ENCODE data around the gene BCL7B.
A peak's percentile ranks its signal among the peaks of the same experiment; 100 is the strongest.
"Not testable (repeated sequence)": the region's sequence is repeated elsewhere in the genome, so short reads cannot be mapped to it uniquely, and the experiment has no call there.

BCL7B gene

DNA sequence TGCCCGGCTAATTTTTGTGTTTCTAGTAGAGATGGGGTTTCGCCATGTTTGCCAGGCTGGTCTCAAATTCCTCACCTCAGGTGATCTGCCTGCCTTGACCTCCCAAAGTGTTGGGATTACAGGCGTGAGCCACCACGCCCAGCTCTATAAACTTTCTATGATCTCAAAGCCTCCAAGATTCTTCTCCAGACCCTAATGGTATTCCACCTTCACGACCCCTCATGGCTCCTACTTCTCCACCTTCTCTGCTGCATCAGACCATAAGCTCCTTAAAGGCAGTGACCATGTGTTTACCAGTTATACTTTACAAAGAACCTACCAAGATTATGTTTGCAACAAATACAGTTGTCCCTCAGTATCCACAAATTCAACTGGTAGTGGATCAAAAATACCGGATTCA lies 25.3 kb downstream of the BCL7B start:
- DNase-seq: no peak

DNA sequence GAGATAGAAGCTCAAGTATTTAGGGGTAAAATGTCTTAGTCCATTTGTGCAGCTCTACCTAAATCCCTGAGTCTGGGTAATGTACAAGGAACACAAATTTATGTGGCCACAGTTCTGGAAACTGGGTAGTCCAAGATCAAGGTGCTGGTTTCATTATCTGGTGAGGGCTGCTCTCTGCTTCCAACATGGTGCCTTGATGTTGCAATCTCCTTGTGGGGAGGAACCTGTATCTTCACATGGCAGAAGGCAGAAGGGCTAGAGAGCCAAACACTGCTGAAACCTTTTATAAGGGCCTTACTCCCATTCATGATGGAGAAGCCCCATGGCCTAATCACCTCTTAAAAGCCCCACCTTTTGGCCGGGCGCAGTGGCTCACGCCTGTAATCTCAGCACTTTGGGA lies 26.7 kb downstream of the BCL7B start:
- no peak for DNase-seq

DNA sequence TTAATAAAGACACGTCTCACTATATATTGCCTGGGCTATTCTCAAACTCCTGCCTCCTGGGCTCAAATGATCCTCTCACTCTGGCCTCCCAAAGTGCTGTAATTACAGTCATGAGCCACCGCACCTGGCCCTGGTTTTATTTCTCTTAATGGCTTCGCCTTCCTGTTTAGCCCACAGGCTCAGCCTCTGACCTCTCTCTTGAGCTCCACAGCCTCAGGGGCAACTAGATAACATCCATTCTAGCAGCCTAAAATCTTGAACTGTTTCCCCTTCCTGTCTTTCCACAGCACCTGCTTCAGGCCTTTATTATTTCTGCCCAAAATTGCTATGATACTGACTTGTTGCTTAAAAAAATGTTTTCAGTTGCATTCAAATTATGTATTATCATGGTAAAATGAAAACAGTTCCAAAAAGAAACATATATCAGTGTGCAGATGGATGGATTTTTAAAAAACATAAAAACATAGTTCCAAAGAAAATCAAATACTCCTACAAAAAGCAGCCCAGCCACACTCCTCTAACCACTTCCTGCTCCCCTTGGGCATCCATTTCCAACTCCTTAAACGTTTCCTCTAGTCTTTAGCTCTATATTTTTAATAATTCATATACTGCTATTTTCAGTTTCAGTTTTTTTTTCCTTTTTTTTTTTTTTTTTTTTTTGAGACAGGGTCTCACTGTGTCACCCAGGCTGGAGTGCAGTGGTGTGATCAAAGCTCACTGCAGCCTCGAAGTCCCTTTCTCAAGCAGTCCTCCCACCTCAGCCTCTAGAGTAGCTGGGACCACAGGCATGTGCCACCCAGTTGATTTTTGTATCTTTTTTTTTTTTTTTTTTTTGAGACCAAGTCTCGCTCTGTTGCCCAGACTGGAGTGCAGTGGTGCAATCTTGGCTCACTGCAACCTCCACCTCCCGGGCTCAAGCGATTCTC lies 30.3 kb downstream of the BCL7B start:
- peak; percentile 42 for DNase-seq

DNA sequence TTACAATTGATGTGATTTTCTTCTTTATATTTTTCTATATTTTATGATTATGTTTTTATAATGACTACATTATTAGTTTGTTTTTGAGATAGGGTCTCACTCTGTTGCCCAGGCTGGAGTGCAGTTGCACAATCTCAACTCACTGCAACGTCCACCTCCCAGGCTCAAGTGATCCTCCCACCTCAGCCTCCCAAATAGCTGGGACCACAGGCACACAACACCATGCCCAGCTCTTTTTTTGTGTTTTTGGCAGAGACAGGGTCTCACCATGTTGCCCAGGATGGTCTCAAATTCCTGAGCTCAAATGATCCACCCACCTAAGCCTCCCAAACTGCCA lies 31.4 kb downstream of the BCL7B start:
- not testable (repeated sequence) for DNase-seq

DNA sequence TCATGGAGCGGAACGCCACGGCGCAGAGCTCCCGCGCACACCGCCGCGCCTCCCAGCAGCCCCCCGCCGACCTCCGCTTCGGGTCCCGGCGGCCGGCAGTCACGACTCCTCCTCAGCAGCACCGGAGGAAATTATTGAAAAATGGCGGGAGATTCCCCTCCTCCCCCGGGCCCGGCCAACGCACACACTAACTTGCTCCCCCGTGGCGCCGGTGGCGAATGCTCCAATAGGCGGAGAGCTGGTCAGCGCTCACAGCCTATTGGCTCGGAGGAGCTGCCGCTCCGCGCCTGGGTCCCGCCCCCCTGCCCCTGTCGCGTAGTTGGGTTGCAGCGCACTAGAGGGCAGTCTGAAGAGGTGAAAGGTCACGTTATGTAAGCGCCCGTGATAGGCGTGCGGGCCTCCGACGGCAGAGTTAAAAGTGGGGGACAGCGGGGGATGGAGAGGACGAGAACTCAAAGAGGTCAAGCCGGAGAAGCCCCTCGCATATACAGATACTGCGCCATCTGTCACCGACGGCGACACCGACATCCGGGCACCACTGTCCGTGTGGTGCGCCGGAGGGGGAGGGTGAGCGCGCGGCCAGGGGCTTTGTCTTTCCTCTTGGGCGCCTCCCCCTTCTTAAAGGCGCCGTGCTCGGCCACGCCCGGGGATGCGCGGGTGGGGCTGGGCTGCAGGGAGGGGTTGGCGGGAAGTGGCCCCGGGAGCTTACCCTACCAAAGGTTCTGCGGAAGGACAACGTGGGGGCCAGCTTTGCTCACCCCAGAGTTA lies 35.2 kb downstream of the BCL7B start, which contains the start of gene BAZ1B:
BAZ1B (minus strand) TSS at position 189 of the 768 bp plus-strand sequence. CDS start 360 bp downstream, outside the sequence.
- peak; percentile 99 for DNase-seq

DNA sequence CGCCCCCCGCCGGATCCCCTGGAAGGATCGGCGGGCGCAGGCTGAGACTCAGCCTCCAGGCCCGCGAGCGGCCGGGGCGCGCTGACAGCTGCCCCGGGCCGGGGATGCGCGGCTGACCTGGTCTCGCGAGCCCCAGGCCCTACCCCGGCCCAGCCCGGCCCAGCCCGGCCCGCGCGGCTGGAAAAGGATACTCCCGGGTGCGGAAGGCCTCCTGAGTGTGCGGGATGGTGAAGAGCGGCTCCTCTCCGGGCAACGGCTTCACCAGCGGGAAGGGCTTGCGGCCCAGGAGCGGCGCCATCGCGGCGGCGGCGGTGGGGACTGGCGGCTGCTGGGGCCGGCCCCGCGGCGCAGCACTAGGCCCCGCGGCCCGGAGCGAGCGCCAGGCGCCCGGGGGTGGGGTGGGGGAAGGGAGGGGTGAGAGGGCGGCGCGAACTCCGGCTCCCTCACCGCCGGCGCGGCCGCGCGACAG lies 35.8 kb downstream of the BCL7B start:
- peak; percentile 49 for DNase-seq

DNA sequence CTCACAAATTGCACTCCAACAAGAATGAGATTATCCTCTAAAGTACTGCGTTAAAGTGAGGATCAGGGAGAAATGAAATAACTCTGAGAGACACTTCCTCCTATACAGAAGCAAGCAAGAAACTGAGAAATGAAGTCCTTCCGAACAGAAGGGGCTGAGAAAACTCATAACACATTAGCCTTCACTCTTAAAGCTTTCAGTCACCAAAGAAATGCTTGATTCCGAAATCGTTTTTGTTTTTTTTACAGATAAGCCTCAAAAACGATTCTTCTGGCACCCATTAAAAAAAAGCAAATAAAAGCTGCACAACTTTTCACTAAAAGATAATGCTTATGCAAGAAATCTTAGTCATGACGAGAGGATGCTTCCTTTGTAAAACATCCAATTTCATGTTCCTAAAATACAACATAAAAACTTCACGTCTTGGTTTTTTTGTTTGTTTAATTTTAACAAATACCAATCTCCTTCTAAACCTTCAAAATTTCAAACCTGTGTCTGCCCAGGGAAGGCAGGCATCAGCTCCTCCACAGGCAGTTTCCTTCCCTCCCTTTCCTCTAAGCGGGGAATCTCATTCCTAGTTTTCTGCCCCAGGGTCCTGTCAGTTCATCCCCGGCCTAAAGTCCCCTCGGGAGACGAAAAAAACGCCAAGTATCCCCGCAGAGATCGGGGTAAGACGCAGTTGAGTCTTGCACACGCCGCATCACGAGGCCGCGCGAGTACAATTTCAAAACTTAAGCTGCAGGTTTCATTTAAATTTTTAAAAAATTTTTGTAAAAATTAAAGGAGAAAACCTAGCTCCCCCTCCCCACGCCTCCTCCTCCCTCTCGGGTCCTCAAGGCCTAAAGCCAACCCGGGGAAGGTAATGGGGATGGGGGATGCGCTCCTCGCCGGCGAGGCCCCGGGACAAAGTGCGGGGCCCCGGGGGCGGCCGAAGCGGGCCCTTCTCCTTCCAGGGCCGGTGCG lies 36.5 kb downstream of the BCL7B start:
- peak; percentile 18 for DNase-seq

DNA sequence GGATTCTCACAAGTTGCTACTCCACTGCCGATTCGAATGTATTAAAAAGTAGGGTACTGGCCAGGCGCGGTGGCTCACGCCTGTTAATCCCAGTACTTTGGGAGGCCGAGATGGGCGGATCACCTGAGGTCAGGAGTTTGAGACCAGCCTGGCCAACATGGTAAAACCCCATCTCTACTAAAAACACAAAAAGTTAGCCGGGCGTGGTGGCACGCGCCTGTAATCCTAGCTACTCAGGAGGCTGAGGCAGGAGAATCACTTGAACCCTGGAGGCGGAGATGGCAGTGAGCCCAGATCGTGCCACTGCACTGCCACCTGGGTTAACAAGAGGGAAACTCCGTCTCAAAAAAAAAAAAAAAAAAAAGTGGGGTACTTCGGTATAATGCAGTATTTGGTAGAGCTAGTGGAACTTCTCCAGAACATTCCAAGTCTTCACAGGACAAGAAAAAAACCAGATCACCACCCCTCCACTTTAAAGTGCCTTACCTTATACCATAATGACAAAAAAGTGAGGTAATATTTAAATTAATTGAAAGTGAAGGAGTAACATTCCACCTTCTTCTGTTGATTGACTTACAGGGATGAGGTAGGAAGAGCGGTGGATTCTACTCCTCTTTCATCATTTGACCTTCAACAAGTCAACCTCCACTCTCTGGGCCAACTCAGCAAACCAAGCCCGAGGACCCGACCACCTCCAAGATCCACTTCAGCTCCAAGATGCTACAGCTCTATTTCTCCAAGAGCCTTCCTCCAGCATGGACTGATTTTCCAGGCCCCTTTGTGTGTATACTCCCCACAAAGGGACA lies 37.4 kb downstream of the BCL7B start:
- no peak for DNase-seq

DNA sequence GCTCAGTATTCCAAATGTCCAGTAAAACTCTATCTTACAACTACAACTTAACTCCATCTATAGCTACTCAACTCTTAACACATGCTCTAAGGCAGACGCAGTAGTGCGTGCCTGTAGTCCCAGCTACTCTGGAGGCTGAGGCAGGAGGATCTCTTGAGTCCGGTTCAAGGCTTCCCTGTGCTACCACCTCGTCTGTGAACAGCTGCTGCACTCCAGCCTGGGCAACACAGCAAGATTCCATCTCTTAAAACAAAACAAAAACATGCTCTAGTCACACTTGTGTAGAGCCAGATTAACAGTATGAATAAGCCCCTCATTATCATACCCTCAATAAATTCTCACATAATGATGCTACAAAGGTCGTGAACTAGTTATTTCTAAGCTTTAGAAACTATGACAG lies 39.0 kb downstream of the BCL7B start:
- DNase-seq: no peak

DNA sequence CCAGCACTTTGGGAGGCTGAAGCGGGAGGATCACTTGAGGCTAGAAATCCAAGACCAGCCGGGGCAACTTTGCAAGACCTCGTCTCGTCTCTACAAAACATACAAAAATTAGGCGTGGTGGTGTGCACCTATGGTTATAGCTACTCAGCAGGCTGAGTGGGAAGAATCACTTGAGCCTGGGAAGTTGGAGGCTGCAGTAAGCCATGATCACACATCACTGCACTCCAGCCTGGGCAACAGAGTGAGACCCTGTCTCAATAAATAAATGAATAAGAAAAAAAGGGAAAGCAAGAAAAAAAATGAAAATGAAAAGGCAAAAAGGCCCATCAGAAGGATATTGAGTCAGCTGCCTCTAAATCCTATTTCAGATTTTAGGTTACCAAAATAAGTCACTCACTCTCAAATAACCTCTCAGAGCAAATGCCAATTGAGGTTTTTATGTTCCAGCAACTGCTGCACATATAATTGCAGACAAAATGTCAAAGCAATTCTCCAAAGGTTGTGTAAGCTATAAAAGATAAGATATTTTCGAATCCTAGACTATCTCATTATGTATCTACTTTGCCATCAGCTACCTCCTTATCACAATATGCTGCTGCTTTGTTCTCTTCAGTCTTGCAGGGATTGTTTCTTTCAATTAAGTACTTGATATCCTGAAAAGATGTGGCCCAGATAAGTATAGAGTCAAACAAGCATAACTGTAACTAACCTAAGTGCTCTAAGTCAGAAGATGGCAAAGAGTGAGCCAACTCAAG lies 40.1 kb downstream of the BCL7B start:
- DNase-seq: no peak

DNA sequence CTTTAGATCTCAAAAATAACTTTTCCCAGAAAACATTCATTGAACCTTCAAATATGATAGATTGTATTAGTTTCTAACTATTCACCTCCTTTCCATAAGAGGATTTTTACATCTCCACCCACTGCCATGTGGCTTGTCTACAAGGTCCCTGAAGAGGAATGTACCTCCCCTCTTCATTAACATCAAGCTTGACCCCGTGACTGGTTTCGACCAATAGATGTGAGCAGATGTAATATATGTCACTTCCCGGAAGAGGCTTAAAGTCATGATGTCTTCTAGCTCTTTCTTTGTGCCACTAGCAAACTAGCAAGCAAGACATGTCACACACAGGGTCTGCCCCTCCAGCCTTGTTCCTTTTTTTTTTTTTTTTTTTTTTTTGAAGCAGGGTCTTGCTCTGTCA lies 42.3 kb downstream of the BCL7B start:
- DNase-seq: no peak

DNA sequence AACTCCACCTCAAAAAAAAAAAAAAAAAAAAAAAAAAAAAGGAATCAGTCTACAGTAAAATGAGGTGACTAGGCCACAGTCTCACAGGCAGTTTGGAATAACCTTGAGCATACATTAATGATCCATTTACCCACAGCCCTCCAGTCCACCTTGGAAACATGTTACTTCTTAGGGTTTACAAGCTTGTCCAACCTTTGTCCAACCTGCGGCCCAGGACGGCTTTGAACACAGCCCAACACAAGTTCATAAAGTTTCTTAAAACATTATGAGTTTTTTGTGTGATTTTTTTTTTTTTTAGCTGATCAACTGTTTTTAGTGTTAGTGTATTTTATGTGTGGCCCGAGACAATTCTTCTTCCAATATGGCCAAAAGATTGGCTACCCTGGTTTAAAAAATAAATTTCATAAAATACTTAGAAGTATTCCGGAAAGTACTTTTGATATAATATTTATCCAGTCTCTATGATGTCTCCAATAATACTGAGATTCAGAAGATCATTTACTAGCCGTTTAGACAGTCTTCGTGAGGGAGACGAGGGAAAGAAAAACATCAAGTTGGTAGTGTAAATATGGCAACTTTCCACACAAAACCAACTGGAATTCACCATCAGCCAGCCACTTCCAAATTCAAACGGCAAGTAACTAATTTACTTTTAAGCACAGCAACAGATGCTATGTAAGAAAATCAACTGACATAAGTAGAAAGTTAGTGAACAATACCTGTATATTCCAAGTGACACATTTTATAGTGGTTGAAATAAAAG lies 45.3 kb downstream of the BCL7B start:
- no peak for DNase-seq

DNA sequence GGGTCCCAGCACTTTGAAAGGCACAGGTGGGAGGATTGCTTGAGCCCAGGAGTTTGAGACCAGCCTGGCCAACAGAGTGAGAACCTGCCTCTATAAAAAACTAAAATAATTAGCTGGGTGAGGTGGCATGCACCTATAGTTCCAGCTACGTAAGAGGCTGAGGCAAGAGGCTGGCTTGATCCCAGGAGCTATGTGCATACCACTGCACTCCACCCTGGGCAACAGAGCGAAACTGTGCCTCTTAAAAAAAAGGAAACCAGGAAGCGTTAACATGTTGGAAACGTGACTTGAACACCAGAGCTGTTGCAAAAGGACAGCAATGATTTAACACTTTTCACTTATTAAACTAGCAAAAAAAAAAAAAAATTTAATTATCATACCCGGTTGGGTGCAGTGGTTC lies 48.0 kb downstream of the BCL7B start:
- DNase-seq: no peak

DNA sequence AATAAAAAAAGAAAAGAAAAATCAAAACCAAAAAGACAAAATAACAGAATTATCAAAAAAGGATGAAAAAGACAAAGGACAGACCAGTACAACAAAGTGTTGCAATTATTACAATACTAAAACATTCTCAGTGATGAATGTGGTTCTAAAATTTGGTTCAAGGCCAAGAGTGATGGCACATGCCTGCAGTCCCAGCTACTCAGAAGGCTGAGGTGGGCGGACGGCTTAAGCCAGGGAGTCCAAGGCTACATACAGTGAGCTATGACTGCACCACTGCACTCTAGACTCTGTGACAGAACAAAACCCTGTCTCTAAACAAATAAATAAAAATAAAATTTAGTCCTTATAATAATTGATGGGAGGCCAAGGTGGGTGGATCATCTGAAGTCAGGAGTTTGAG lies 49.9 kb downstream of the BCL7B start:
- no peak for DNase-seq

DNA sequence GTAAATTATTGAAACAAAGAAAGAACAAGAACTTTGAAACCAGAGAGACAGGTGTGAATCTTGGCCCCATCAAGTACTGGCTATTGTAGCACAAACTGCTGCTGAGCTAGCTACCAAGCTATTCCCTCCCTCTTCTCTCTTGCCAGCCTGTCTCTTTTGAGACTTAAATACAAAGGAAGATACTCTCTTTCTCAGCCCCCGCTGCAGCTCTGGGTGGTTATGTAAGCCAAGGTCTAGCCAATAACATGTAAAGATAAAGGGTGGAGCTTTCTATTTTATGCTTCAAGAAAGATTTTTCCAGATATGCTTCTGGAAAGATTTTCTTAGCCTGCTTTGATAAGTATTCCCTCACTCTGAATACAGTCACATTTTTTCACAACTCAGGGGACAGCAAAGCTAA lies 52.6 kb downstream of the BCL7B start:
- DNase-seq: no peak

DNA sequence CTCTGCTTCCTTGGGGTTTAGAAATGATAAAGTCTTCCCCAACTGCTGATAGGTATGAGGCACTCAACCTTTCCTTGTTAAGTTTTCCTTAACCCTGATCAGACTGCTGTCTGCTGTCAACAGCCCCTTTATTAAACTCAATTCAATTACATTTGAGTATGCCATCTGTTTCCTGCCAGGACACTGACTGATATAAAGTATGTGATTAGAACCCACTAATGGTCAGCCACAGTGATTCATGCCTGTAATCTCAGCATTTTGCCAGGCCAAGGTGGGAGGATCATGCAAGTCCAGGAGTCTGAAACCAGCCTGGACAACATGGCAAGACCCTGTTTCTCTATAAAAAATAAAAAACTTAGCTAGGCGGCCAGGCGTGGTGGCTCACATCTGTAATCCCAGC lies 53.5 kb downstream of the BCL7B start:
- DNase-seq: no peak

DNA sequence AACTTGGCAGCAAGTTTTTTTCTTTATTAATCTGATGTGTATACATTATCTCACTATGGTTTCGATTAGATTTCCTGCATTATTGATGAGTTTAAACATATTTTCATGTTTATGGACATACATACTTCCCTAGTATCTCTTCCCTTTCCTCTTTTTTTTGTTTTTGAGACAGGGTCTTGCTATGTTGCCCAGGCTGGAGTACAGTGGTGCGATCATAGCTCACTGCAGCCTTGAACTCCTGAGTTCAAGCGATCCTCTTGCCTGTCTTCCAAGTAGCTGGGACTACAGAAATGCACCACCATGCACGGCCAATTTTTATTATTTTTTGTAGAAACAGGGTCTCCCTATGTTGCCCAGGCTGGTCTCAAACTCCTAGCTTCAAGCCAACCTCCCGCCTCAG lies 54.3 kb downstream of the BCL7B start:
- no peak for DNase-seq

DNA sequence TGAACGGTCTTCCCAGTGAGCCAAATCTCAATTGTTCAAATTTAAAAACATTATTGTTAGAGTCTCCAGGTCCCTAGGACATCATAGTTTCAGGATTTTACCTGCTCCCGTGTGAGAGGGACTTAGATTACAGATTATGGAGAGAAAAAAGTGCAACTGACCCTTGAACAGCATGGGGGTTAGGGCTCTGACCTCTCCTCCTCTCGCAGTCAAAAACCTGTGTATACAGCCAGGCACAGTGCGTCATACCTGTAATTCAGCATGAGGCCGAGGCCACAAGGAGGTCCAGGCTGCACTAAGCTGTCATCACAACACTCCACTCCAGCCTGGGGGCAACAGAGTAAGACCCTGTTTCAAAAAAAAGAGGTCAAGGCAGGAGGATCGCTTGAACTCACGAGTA lies 60.9 kb downstream of the BCL7B start:
- no peak for DNase-seq

DNA sequence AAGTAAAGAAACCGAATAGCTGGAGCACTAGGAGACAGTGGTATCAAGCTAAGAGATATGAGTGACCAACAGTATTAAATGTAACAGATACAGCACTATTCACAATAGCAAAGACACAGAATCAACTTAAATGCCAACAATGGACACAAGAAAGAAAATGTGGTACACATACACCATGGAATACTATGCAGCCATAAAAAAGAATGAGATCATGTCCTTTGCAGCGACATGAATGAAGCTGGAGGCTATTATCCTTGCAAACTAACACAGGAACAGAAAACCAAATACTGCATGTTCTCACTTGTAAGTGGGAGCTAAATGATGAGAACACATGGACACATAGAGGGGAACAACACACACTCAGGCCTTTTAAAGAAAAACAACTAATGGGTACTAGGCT lies 62.0 kb downstream of the BCL7B start:
- not testable (repeated sequence) for DNase-seq

DNA sequence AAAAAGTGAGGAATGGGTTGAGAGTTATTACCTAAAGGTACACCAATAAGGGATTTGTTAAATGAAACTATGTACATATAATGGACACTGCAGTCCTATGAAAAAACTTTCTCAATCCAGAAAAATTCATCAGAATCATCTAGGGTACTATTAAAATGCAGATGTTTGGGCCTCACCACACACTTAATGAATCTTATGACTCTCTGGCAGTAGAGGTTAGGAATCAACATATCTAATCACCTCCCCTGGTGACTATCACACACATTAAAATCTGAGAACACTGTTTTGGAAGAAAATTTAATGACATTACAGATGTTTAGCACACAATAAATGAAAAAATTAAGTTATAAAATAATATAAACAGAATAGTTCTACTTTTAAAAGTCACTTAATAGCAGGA lies 67.5 kb downstream of the BCL7B start:
- DNase-seq: no peak
